Stimulated activated CD8-positive, alpha-beta memory T cell treated with anti-CD3 and anti-CD28 coated beads, Interleukin-15, amount 100 ng/mL, for 4 hours (primary cell): Measurements from ENCODE around the gene PPP1R16B.

Experiments used
- DNase-seq, 2 donors: peaks; one replicate each; pipeline ENCODE4 v3.0.0-alpha.2; 2020; ENCODE audit warnings: low read depth in 2 of 2

The PPP1R16B gene

DNA sequence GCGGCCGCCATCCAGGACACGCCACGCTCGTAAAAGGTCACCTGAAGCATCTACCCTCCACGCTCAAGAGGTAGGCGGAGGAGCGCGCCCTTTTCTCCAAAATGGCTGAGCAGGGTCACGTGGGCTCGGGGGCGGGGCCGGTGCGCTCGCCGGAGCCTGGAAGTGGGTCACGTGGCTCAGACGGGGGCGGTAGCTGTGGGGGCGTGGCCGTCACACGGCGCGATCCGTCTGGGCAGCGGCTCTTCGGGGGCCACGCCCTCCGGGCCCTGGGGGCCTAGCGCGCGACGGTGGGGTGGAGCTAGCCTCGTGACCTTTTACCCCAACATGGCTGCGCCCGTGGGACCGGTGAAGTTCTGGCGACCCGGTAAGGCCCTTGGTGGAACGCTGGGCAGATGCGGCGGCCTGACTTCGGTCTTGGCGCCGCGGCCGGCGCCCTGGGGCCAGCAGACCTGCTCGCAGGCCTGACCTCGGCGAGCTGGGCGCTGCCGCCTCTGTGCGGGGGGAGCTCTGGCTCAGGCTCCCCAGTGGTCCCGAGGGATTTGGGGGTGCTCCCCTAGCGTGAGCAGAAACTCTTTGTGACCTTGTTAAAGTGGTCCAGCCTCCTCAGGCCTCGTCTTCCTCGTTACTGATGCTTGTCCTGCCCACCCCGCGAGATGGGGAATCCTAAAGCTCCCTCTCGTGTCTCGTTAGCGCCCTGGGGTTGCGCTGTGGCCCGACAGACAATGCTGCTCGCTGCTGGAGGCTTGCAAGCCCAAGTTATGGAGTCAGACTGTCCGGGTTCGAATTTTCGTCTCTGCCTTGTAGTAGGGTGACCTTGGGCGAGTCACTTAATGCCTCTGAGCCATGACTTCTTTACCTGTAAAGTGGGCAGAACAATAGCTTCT is 156.8 kb downstream of the PPP1R16B start, which contains the start of gene DHX35:
TSS of gene DHX35 (plus strand) at position 301 of the 884 bp plus-strand sequence. CDS start at position 325, 24 bp downstream.
- DNase-seq, result peak; percentile 95 to 99

- no peak for DNase-seq
Observed at GRCh38 chr20:38962928-38963401, 157.5 kb downstream of the PPP1R16B start.

DNA sequence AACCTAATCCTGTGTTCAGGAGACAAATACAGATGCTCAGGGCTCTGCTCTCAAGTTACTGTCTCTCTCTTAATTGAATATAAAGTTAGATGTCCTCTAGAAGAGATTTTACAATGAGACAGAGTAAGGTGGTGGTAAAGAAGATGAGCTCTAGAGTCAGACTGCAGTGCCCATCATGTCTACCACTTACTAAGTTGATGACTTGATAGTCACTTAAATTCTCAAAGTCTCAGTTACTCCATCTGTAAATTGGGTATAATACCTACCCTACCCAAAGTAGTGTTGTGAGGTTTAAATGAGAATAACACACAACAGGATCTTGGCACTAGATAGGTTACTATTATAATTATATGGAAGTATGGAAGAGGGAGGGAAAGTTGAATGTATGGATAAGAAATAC is 158.2 kb downstream of the PPP1R16B start:
- DNase-seq, result no peak

GRCh38 chr20:38965264-38965663 is 159.8 kb downstream of the PPP1R16B start:
- DNase-seq, result no peak

GRCh38 chr20:38968090-38968489 is 162.6 kb downstream of the PPP1R16B start:
- DNase-seq, result no peak

GRCh38 chr20:38969708-38970107 is 164.2 kb downstream of the PPP1R16B start:
- no peak for DNase-seq

GRCh38 chr20:38970302-38970701 is 164.8 kb downstream of the PPP1R16B start:
- DNase-seq, result no peak
